T follicular helper cell (primary cell): ENCODE data around the gene PTPRJ.
"Not testable (repeated sequence)": the region's sequence is repeated elsewhere in the genome, so short reads cannot be mapped to it uniquely, and the experiment has no call there.

Experiments used
- DNase-seq: peaks from one replicate; pipeline ENCODE4 v3.0.0-alpha.2; 2020; ENCODE audit warnings: low read depth

PTPRJ gene

DNA sequence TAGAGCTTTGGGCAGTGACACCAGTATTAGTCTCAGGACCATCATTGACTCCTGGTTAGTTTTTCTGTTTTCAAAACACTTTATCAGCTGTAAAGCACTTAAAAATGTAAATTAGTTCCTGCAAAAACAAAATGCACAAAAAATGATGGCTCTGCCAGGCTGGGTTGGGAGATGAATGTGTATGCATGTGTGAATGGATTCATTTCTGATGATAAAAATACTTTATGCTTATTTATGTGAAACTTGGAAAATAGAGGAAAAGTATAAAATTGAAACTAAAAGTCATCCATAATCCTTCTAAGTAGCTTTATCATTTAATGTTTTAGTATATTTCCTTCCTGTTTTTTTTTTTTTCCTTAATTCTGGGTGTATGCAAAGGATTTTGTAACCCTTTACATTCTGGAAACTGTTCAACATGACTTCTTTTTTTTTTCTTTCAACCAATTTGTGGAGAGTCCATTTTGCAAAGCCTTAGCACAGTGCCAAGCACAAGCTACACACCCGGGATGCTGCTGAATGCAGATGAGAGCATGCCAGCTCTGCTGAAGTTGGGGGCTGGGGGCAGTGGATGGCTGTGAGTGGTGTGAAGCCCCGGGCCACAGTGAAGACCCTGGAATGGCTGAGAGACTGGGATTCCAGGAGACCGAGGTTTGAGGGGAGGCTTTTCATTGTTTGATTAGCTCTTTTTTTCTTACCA, 37.6 kb downstream of the PTPRJ start:
- DNase-seq, result no peak

DNA sequence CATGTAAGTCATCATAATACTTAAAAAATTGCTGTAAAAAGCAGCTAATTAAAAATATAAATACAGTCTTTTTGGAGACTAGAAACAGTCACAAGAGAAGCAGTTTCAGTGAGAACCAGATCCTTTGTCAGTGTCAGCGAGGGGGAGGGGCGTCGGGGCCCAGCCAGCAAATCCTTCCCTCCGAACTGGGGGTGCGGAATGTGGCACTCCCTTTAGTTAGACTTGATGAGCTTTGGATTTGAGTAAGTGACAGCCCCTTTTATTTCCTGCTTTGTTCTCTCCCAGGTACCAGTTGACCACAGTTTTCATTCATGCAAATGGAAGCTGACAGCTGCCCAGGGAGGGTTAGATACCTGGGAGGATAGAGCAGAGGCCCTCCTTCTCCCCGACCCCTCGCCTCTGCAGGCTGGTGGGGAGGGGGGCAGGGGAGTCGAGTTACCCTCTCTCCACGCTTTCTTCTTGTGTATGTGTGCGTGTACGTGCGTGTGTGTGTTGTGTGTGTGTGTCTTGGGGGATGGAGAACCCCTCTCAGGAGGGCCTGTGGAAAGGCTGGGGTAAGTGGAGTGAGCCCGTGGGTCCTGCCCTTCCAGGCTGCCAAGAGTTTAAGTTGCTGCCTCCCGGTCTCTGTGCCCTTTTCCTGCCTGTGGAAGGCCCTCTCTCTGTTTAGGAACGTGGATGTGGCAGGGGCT, 38.3 kb downstream of the PTPRJ start:
- no peak for DNase-seq

DNA sequence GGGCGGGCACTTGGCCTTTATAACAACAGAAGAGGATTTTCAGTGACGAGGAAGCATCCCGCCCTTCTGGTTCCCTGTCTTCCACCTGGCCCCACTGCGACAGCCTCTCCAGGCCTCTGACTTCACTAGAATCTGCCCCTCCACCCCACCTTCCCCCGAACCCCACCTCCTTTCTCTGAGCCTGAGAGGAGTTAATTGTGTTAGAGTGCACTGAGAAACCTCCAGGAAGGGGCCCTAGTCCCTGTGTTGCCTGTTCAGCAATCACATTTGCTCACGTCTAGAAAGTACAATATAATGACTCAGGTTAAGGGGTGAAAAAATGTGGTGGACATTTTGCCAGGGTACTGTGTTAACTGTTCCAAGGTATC, 38.8 kb downstream of the PTPRJ start:
- no peak for DNase-seq

GRCh38 chr11:48019595-48019994, 39.2 kb downstream of the PTPRJ start:
- no peak for DNase-seq

- DNase-seq, result no peak
These were observed 39.9 kb downstream of the PTPRJ start for GRCh38 chr11:48020092-48020755.

GRCh38 chr11:48021201-48021820, 41.0 kb downstream of the PTPRJ start:
- DNase-seq, result not testable (repeated sequence)

DNA sequence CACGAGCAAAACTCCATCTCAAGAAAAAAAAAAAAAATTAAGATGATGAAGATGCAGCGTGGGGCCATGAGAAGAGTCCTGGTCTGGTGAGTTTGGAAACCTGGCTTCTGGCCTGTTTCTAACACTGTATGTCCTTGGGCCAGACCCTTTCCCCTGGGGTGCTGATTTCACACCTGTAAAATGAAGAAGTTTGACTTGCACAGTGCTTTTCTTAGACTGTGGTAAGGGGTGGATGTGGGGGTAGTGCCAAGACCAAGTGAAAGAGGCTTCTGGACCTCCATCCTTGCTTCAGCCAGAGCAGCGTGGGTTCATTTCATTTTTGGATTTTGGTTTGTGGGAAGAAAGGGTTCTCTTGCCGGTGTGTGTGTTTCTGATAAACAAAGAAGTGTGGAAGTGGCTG, 42.1 kb downstream of the PTPRJ start:
- DNase-seq, result no peak

DNA sequence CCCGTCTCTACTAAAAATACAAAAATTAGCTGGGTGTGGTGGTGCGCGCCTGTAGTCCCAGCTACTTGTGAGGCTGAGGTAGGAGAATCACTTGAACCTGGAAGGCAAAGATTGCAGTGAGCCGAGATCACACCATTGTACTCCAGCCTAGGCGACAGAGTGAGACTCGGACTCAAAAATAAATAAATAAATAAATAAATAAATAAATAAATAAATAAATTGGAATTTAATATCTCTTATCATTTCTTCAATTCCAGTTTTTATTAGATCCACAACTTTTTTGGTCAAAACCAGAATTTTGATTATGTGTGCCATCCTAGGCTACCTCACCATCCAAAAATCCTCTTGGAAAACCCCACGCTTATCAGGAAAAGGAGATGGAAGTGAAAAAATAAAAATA, 43.2 kb downstream of the PTPRJ start:
- not testable (repeated sequence) for DNase-seq

DNA sequence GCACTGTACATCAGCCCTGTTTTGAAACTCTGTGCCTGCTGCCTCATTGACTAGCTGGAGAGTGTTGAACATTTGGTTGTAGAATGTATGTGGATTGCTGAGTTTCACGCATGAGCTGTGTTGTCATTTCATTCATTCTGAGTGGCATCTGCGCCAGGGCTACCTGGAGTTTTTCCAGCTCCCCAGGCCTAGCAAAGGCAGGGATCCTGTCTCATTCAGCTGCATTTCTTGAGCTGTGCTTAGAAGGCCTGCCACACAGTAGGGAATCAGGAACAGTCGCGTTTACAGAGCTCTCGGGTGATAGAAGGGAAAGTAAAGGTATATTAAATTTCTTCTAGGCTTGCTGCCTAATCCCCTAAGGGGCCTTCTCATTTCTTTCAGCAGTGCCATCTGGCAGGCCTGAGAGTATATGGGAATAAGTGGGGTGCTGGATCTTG, 44.3 kb downstream of the PTPRJ start:
- no peak for DNase-seq

DNA sequence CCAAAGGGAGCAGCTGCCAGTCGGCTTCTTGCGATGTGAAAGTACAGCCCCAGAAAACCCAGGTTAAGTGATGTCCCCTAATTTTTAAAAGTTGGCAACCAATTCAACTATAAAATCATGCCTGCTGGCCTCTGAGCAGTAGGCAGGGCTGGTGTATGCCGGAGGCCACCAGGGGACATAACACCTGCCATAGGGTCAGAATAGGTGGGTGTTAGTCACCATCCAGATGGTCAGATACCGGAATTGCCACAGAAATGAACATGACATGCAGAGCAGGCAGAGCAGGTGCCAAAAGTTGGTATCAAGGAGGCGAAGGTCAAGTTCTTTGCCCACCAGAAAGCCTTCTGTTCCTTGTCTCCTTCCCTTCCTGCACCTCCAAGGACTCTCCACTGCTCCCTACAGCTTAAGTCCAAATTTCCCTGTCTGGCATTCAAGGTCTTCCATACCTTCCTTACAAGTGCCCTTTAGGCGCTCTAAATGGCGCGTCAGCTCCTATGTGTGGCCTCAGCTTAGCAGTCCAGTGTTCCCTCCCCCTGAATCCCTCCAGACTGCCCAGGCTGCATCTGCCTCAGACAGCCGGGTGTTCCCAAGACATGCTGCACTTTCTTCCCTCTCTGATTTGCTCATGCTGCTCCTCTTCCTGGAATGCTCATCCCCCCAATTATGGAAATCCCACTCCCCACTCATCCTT, 45.1 kb downstream of the PTPRJ start:
- DNase-seq, result no peak

DNA sequence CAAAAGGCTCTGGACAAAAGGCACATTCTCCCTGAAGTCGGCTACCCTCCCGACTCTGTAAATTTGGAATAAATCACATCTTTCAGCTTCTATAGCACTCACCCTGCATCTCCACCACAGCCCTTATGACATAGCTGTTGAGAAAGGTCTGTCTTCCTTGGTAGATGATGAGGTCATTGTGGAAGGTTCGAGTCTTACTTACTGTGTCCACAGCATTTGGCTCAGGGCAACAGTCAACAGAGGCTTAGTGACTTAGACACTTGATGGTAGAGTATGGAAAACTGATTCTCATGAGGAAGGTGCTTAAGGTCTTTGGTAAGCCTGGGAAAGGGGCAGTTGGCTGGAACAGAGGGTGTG, 45.6 kb downstream of the PTPRJ start:
- no peak for DNase-seq

GRCh38 chr11:48028914-48029680, 48.7 kb downstream of the PTPRJ start:
- DNase-seq, result no peak

DNA sequence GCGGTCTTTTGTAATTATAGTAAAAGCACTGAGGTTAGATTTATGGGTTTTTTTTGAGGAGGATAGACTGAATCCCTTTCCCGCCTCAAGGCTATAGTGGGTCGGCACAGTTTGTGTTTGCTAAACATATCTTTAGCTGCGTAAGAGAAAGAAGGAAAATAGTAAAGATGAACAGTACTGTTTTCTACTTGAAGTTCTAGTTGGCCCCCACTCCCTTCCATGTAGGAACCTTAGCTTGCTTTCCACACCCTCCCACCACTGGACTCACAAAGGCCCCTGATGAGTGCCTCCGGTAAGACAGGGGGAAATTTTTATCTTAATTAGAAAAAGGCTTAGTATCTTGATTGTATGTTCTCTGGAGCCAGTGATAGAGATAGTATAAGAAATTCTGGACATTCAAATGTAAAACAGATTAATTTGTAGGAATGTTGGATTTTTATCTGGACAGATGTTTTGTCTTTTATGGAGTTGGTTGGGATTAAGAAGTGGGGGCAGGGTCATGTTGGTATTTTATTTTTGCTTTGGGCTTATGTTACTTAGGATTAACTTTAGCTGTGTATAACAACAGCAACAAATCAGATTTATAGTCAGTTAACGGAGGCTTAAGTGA, 49.4 kb downstream of the PTPRJ start:
- no peak for DNase-seq

- DNase-seq, result no peak
These were observed 51.2 kb downstream of the PTPRJ start for GRCh38 chr11:48031602-48032001.

GRCh38 chr11:48032721-48033120, 52.4 kb downstream of the PTPRJ start:
- DNase-seq, result no peak

GRCh38 chr11:48033918-48034341, 53.6 kb downstream of the PTPRJ start:
- DNase-seq, result no peak

DNA sequence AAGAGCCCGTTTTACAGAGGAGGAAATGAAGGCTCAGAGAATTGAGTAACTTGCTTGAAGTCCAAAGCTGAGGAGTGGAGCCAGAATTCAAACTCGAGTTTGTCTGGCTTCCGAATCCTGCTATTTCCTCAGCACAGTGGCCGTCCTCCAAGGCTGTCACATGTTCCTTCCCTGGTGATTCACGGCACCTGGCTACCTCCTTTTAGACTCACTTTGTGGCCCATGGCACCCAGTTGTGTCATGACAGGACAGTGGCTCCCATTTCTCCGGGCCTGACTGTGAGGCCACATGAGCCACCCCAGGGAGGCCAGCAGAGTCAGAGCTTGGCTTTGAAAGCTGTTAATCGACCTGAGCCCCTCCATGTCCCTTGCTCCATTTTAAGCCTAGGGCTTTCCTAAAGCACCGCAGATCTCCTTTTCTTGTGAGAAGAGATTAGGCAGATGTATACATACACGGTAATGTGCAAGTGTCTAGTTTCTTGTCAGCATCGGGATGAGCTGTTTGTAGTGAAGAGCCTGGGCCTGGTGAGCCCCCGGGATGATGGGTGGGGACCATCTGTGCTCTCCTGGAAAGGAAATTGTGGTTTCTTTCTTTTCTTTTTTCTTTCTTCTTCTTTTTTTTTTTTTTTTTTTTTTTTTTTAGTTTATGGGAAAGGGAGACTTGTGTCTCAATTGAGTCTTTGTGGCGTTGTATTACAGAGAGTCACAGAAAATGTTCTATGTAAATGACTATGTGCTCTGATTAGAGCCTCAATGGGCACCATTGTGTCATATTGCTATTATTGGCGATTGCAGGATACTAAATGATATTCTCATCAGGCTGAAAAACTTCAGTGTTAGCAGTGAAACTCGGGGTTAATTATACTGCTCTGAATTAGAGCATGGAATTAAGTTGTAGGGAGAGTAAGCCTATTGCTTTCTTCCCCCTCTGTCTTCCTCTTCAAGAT, 54.8 kb downstream of the PTPRJ start:
- no peak for DNase-seq

GRCh38 chr11:48036011-48036410, 55.7 kb downstream of the PTPRJ start:
- DNase-seq, result no peak

- no peak for DNase-seq
These were observed 56.1 kb downstream of the PTPRJ start for GRCh38 chr11:48036466-48036865.
